Hematopoietic multipotent progenitor cell treated with erythropoietin and hydrocortisone succinate and interleukin-3 and kit ligand, for 4 days (in vitro differentiated cells): ENCODE results near the gene PPIP5K1.
"Not testable (repeated sequence)": the region's sequence is repeated elsewhere in the genome, so short reads cannot be mapped to it uniquely, and the experiment has no call there.

Experiments
- DNase-seq: peaks from one replicate; pipeline ENCODE4 v3.0.0-alpha.2; 2015

The PPIP5K1 gene

GRCh38 chr15:43544266-43544665, 45.7 kb downstream of the PPIP5K1 start:
- DNase-seq = no peak

DNA sequence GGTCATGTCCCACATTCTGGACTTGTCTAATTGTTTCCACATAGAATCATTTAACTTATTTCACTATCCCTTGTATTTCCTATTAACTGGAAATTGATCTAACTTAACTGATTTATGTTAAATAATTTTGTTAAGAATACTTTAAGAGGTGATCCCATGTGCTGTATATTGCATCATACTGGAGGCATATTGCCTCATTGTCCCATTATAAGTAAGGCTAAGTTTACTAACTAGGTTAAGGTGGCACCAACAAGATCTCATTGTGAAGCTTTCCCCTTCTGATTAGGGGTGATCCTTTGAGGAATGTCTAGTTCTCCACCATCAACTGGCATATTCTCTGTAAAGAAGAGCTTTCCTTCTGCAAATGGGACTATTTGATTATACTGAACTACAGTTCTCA, 48.2 kb downstream of the PPIP5K1 start:
- peak; percentile 16 for DNase-seq

- DNase-seq = no peak
Measured at GRCh38 chr15:43538091-43538490, 51.9 kb downstream of the PPIP5K1 start.

- no peak for DNase-seq
Measured at GRCh38 chr15:43534897-43535296, 55.1 kb downstream of the PPIP5K1 start.

GRCh38 chr15:43532826-43533225, 57.2 kb downstream of the PPIP5K1 start:
- DNase-seq = not testable (repeated sequence)

DNA sequence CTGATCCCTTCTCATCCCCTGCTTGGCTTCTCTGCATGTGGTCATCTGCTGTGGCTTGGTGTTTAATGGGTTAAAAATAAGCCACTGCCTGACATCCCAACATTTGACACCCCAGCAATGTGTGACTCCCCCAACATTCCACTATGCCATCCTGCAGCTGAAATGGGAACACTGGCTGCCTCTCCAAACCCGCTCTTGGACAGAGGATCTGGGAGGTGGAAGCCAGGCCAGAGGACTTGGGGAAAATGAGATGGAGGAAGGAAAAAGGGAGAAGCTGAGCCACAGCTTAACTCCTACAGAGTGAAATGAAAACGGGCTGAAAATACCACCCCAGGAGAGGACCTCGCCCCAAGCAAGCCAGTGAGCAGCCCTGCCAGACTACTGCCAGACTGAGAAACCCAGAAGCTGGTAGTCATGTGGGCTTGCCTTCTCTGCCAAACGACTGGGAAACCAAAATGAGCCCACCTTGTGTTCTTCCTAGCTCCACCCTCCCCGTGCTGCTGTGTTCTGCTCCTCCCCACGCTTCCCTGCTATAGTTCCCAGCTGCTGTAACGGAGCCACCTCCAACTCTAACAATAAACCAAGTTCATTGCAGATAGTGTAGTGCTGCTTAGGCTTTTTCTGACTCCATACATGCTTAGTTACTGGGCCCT, 58.9 kb downstream of the PPIP5K1 start:
- DNase-seq = no peak

- no peak for DNase-seq
Measured at GRCh38 chr15:43529587-43530345, 60.2 kb downstream of the PPIP5K1 start.

DNA sequence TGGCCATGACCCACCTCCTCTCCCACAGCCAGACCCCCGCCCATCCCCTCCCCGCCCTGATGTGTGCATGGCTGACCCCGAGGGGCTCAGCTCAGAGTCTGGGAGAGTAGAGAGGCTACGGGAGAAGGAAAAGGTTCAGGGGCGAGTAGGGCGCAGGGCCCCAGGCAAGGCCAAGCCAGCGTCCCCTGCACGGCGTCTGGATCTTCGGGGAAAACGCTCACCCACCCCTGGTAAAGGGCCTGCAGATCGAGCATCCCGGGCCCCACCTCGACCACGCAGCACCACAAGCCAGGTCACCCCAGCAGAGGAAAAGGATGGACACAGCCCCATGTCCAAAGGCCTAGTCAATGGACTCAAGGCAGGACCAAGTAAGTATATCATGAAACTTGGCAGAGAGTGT, 60.9 kb downstream of the PPIP5K1 start:
- DNase-seq = no peak

DNA sequence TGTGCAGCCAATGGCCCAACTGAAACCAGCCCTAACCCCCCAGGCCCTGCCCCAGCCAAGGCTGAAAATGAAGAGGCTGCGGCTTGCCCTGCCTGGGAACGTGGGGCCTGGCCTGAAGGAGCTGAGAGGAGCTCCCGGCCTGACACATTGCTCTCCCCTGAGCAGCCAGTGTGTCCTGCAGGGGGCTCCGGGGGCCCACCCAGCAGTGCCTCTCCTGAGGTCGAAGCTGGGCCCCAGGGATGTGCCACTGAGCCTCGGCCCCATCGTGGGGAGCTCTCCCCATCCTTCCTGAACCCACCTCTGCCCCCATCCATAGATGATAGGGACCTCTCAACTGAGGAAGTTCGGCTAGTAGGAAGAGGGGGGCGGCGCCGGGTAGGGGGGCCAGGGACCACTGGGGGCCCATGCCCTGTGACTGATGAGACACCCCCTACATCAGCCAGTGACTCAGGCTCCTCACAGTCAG, 61.4 kb downstream of the PPIP5K1 start:
- DNase-seq = no peak

- DNase-seq = no peak
Measured at GRCh38 chr15:43527802-43528541, 62.0 kb downstream of the PPIP5K1 start.

GRCh38 chr15:43527016-43527801, 62.8 kb downstream of the PPIP5K1 start:
- no peak for DNase-seq

- DNase-seq = no peak
Measured at GRCh38 chr15:43526261-43526930, 63.6 kb downstream of the PPIP5K1 start.

GRCh38 chr15:43525131-43525530, 64.9 kb downstream of the PPIP5K1 start:
- DNase-seq = no peak

DNA sequence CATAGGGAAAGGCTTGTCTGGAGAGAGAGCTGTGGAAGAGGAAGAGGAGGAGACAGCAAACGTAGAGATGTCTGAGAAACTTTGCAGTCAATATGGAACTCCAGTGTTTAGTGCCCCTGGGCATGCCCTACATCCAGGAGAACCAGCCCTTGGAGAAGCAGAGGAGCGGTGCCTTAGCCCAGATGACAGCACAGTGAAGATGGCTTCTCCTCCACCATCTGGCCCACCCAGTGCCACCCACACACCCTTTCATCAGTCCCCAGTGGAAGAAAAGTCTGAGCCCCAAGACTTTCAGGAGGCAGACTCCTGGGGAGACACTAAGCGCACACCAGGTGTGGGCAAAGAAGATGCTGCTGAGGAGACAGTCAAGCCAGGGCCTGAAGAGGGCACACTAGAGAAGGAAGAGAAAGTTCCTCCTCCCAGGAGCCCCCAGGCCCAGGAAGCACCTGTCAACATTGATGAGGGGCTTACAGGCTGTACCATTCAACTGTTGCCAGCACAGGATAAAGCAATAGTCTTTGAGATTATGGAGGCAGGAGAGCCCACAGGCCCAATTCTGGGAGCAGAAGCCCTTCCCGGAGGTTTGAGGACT, 65.7 kb downstream of the PPIP5K1 start:
- no peak for DNase-seq

- DNase-seq = no peak
Measured at GRCh38 chr15:43523646-43524045, 66.4 kb downstream of the PPIP5K1 start.

- DNase-seq = no peak
Measured at GRCh38 chr15:43522247-43522646, 67.8 kb downstream of the PPIP5K1 start.

DNA sequence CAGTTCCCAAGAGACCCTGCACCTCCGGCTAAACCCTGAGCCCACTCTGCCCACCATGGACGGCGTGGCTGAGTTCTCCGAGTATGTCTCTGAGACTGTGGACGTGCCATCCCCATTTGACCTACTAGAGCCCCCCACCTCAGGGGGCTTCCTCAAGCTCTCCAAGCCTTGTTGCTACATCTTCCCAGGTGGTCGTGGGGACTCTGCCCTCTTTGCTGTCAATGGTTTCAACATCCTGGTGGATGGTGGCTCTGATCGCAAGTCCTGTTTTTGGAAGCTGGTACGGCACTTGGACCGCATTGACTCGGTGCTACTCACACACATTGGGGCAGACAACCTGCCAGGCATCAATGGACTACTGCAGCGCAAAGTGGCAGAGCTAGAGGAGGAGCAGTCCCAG, 68.6 kb downstream of the PPIP5K1 start:
- DNase-seq = no peak

DNA sequence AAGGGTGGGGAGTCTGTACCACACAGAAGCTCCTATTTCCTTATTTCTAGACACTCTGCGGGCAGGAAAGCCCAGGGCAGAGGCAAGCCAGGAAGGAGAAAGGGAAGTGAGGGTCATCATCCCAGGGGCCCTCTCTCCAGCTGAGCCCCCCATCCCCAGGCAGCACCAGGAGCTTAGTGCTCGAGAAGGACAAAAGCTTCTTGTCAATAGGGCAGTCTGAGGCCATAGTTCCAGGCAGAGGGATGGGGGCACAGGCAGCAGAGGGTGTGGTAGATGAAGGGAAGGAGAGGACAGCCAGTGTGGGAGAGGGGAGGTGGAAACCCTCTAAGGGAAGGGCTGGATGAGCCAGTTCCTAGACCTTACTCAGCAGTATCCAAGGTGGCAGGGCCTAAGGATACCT, 69.9 kb downstream of the PPIP5K1 start:
- DNase-seq = no peak

- peak; percentile 22 for DNase-seq
Measured at GRCh38 chr15:43519196-43519595, 70.8 kb downstream of the PPIP5K1 start.

- peak; percentile 76 for DNase-seq
Measured at GRCh38 chr15:43518197-43518761, 71.7 kb downstream of the PPIP5K1 start.

DNA sequence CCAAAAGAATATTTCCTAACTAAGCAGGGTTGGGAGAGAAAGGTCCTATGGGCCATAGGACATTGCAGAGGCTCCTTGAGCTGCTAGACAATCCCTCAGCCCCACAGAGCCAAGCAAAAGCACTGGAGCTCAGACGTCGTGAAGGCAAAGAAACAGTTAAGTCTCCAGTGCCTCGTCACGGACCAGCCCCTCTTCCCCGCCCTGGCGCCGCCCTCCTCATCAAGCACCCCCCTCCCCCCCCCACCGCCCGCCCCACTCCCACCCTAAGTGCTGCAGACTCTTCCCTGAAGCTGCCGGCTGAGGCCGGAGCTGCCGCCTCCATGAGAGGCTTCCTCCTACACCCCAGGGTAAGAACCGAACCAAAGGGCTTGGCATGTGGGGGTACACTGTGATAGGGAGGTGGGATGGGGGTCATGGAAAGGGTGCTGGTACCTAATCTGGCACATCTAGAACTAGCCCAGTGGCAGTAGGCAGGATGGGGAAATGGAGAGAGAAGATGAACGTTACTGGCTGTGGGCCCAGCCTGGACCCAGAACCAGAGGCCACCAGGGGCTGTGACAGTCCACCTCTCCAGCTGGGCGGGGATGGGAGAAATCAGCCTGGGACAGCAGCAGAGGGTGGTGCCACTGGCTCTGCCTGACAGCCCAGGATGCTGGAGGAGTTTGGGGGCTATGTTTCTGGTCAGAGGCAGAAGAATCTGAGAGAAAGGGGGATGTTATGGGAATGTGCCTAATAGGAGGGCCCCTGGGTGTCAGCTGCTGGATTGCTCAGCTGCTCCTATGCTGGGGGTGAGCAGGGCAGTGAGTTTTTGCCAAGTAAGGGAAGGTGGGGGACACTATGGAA, 72.4 kb downstream of the PPIP5K1 start, which contains the start of gene MAP1A:
MAP1A (plus strand) TSS at position 255 of the 843 bp plus-strand sequence. CDS start 3,866 bp downstream, outside the sequence.
- peak; percentile 80 for DNase-seq
